H1 (cell line): Measurements from ENCODE around the gene ESCO1. TPM values are rescaled to one million over a fixed set of nuclear protein-coding genes. Genes with fewer than 3 reads are reported as not detected.

Experiments used
- CTCF ChIA-PET: fragments of 300-600 bp; sonication (Branson Sonifier 250); formaldehyde crosslinking; loops from one replicate; lab custom pipeline; 2021; ENCODE audit not compliant: partially characterized antibody; lab: Charles Lee
- POLR2A ChIA-PET: fragments of 300-600 bp; sonication (Branson Sonifier 250); formaldehyde crosslinking; loops from one replicate; lab custom pipeline; 2021; ENCODE audit warnings: inconsistent platforms; ENCODE audit not compliant: partially characterized antibody; lab: Charles Lee
- DNase-seq, 2 experiments: peaks; one replicate each; pipeline versions ENCODE4 v3.0.0 to v3.0.0-alpha.2; 2010 to 2022; ENCODE audit warnings: low spot score in 2 of 2, low read depth in 1 of 2, mixed read lengths in 1 of 2
- FAIRE-seq: peaks from 2 replicates; lab custom pipeline; 2011; peaks lifted over from hg19 to GRCh38; lab: Jason Lieb, UNC
- H2AFZ ChIP-seq: 2 replicates; pipeline ENCODE4 v1.8.1; 2012; ENCODE audit warnings: low read length, inconsistent platforms
- H2AK5ac ChIP-seq: 2 replicates; pipeline ENCODE4 v1.6.1; 2013; ENCODE audit warnings: low read depth, low read length
- H2BK120ac ChIP-seq: replicated peaks from 2 replicates; pipeline ENCODE3; 2013; ENCODE audit warnings: low read depth, low read length, inconsistent platforms
- H2BK12ac ChIP-seq: 2 replicates; pipeline ENCODE4 v1.6.1; 2013; ENCODE audit warnings: low read depth, low read length
- H2BK15ac ChIP-seq: 2 replicates; pipeline ENCODE4 v1.6.1; 2013; ENCODE audit warnings: low read length
- H2BK20ac ChIP-seq: 2 replicates; pipeline ENCODE4 v1.6.1; 2013; ENCODE audit warnings: low read length
- H2BK5ac ChIP-seq: 2 replicates; pipeline ENCODE4 v1.6.1; 2013; ENCODE audit warnings: low read depth, low read length
- H3K14ac ChIP-seq: 2 replicates; pipeline ENCODE4 v1.6.1; 2013; ENCODE audit warnings: inconsistent platforms; ENCODE audit not compliant: insufficient read length
- H3K18ac ChIP-seq: 2 replicates; pipeline ENCODE4 v1.6.1; 2013; ENCODE audit warnings: low read length; ENCODE audit errors: extremely low read depth
- H3K23ac ChIP-seq: 2 replicates; pipeline ENCODE4 v1.6.1; 2013; ENCODE audit warnings: inconsistent platforms; ENCODE audit not compliant: insufficient read length
- H3K23me2 ChIP-seq: 2 replicates; pipeline ENCODE4 v1.6.1; 2013; ENCODE audit warnings: low read depth, low read length
- H3K27ac ChIP-seq: 2 replicates; pipeline ENCODE4 v1.6.1; 2011; ENCODE audit warnings: low read depth, low read length, inconsistent platforms
- H3K27me3 ChIP-seq, 4 experiments: replicated peaks in 1 of 4; 1 replicate in 1 of 4; 2 replicates in 3 of 4; pipeline versions ENCODE4 v1.6.1 to v1.8.1; 2011 to 2013; ENCODE audit warnings: low read length in 3 of 4, mild to moderate bottlenecking in 3 of 4, inconsistent platforms in 2 of 4, mixed read lengths in 2 of 4, moderate library complexity in 1 of 4; ENCODE audit not compliant: control insufficient read depth in 3 of 4, insufficient read depth in 3 of 4; ENCODE audit errors: extremely low read depth in 1 of 4
- H3K36me3 ChIP-seq, 4 experiments: 2 replicates each; pipeline versions ENCODE4 v1.6.1 to v1.8.1; 2011 to 2013; ENCODE audit warnings: mild to moderate bottlenecking in 4 of 4, low read length in 3 of 4, moderate library complexity in 2 of 4, control low read depth in 1 of 4, inconsistent platforms in 1 of 4; ENCODE audit not compliant: insufficient read depth in 4 of 4, control insufficient read depth in 2 of 4
- H3K4ac ChIP-seq: replicated peaks from 2 replicates; pipeline ENCODE3; 2013; ENCODE audit warnings: low read length, low read depth, mixed read lengths, inconsistent platforms; ENCODE audit not compliant: insufficient read length
- H3K4me1 ChIP-seq, 4 experiments: replicated peaks in 1 of 4; 1 replicate in 1 of 4; 2 replicates in 3 of 4; pipeline versions ENCODE4 v1.6.1 to v1.8.1; 2011 to 2013; ENCODE audit warnings: low read length in 3 of 4, inconsistent platforms in 2 of 4, mixed read lengths in 1 of 4; ENCODE audit not compliant: insufficient read depth in 4 of 4, control insufficient read depth in 3 of 4
- H3K4me2 ChIP-seq, 2 experiments: 2 replicates each; pipeline versions ENCODE4 v1.6.1 to v1.8.1; 2011 to 2013; ENCODE audit warnings: low read depth in 2 of 2, low read length in 2 of 2, control low read depth in 1 of 2, inconsistent platforms in 1 of 2, mild to moderate bottlenecking in 1 of 2; ENCODE audit not compliant: insufficient read depth in 1 of 2
- H3K4me3 ChIP-seq, 4 experiments: fragments of 200-600, 300-600 bp in 1 of 4; sonication (generic), shearing (Covaris generic), sonication (Bioruptor Twin) in 1 of 4; 2 replicates each; pipeline versions ENCODE4 v1.5.1 to v1.8.1; 2011 to 2016; ENCODE audit warnings: low read length in 4 of 4, low read depth in 3 of 4, control low read depth in 2 of 4, inconsistent platforms in 2 of 4, mild to moderate bottlenecking in 2 of 4, mixed read lengths in 1 of 4, moderate library complexity in 1 of 4; ENCODE audit not compliant: insufficient read depth in 2 of 4; ENCODE audit errors: extremely low read depth in 1 of 4
- H3K56ac ChIP-seq: replicated peaks from 2 replicates; pipeline ENCODE3; 2013; ENCODE audit warnings: low read depth, mild to moderate bottlenecking, mixed read lengths, low read length, inconsistent platforms; ENCODE audit not compliant: insufficient read length
- H3K79me1 ChIP-seq: 2 replicates; pipeline ENCODE4 v1.6.1; 2013; ENCODE audit warnings: low read depth, low read length, control low read depth
- H3K79me2 ChIP-seq, 2 experiments: 2 replicates each; pipeline versions ENCODE4 v1.6.1 to v1.8.1; 2012 to 2013; ENCODE audit warnings: low read length in 2 of 2, mild to moderate bottlenecking in 2 of 2, inconsistent platforms in 1 of 2; ENCODE audit not compliant: insufficient read depth in 2 of 2, control insufficient read depth in 1 of 2
- H3K9ac ChIP-seq, 4 experiments: replicated peaks in 1 of 4; 1 replicate in 1 of 4; 2 replicates in 3 of 4; pipeline versions ENCODE4 v1.6.1 to v1.8.1; 2011 to 2013; ENCODE audit warnings: low read depth in 3 of 4, low read length in 3 of 4, control low read depth in 2 of 4, mild to moderate bottlenecking in 2 of 4, moderate library complexity in 2 of 4, inconsistent platforms in 1 of 4; ENCODE audit errors: extremely low read depth in 1 of 4
- H3K9me3 ChIP-seq, 2 experiments: 2 replicates each; pipeline versions ENCODE4 v1.6.1 to v1.8.1; 2012 to 2013; ENCODE audit warnings: mild to moderate bottlenecking in 2 of 2, moderate library complexity in 2 of 2, control low read depth in 1 of 2, inconsistent platforms in 1 of 2, low read depth in 1 of 2, low read length in 1 of 2, mixed read lengths in 1 of 2; ENCODE audit not compliant: insufficient read depth in 2 of 2
- H4K20me1 ChIP-seq, 2 experiments: replicated peaks in 1 of 2; 2 replicates each; pipeline versions ENCODE3 to v1.8.1; 2011 to 2013; ENCODE audit warnings: inconsistent platforms in 2 of 2, low read length in 2 of 2, mild to moderate bottlenecking in 1 of 2; ENCODE audit not compliant: insufficient read depth in 2 of 2, control insufficient read depth in 1 of 2
- H4K5ac ChIP-seq: 2 replicates; pipeline ENCODE4 v1.6.1; 2013; ENCODE audit warnings: low read length, low read depth, mixed read lengths, inconsistent platforms; ENCODE audit not compliant: insufficient read length
- H4K8ac ChIP-seq: 2 replicates; pipeline ENCODE4 v1.8.0; 2013; ENCODE audit warnings: mild to moderate bottlenecking, moderate library complexity, low read length, inconsistent platforms; ENCODE audit not compliant: insufficient read depth; ENCODE audit errors: extremely low read depth
- H4K91ac ChIP-seq: replicated peaks from 2 replicates; pipeline ENCODE3; 2013; ENCODE audit warnings: low read length, mixed read lengths, inconsistent platforms; ENCODE audit not compliant: insufficient read length
- SIN3A ChIP-seq, 2 experiments: IDR thresholded peaks in 1 of 2; conservative IDR thresholded peaks in 1 of 2; 2 replicates each; pipeline ENCODE4 v1.6.1; 2011 to 2012; ENCODE audit warnings: low read length in 2 of 2, improper control_type of control experiment in 1 of 2, low read depth in 1 of 2, mild to moderate bottlenecking in 1 of 2
- WGBS, 2 experiments: shearing (Covaris generic) in 1 of 2; methylation state at CpG; one replicate each; pipeline versions ENCODE4 v1.1.6 to v1.1.7; 2013 to 2015; ENCODE audit warnings: low lambda C conversion rate in 2 of 2, mixed read lengths in 2 of 2, inconsistent platforms in 1 of 2, low coverage in 1 of 2, missing lambda C conversion rate in 1 of 2; ENCODE audit not compliant: insufficient replicate concordance in 2 of 2, insufficient coverage in 1 of 2, insufficient read length in 1 of 2; ENCODE audit errors: extremely low coverage in 1 of 2, missing lambda C conversion rate in 1 of 2; 5-methylcytosine and 5-hydroxymethylcytosine counted together
- polyA plus RNA-seq, 7 experiments: library from polyadenylated mRNA; depleted of rRNA in 3 of 7; stranded (reverse) in 5 of 7; unstranded in 2 of 7; fragments of >200 nt in 5 of 7; fragments of 200-250 nt in 2 of 7; gene quantifications; 1 replicate in 5 of 7; 2 replicates in 1 of 7; 4 replicates in 1 of 7; pipeline versions ENCODE4 v1.2.1 to v1.2.3, GENCODE V29; 2011 to 2013; ENCODE audit warnings: missing spikeins in 2 of 7, mixed read lengths in 2 of 7
- total RNA-seq: library from RNA; stranded (reverse); fragmentation: NEBNext Ultra II Directional; extraction: Animal tissue kit (Norgen Biotek cat#: 25700); gene quantifications from 2 replicates; pipeline ENCODE4 v1.2.1, GENCODE V29; 2021

Gene ESCO1
- total and polyA plus RNA-seq, 2 of the 8 experiments (the other 6 are each of a cell fraction or from before 2014, with no cell fraction given): 5.8 to 48.3 TPM

DNA sequence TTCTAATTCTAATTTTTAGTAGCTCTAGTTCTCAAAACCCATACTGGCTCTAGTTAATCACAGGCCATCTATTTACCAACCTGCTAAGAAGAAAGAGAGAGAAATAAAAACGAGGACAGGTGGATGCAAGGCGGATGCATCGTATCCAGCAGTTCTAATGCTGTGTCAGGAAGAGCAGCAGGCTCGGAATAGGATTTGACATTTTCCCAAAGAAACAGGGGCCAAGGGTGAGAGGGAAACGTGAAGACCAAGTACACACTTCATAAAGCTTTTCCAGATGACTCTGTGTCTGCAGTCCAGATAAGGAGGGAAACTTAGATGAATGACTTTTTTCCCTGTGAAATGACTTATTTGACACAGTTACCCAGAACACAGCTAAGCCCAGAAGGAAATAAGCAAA is 117.5 kb downstream of the ESCO1 start:
- Histone ChIP-seq H4K91ac (no peak overlapping the region), H3K4me3 (no peak overlapping the region), H3K18ac (no peak overlapping the region), H4K8ac (no peak overlapping the region), H4K5ac (no peak overlapping the region), H3K79me1 (no peaks in the 10 kb centered on the region), H3K27me3 (no peaks in the 10 kb centered on the region), H3K36me3 (no peaks in the 10 kb centered on the region; a peak in 3 of 8 replicates), H3K79me2 (no peaks in the 10 kb centered on the region), H3K4me2 (no peak overlapping the region), H3K23ac (no peak overlapping the region), H3K56ac (no peak overlapping the region), H2BK20ac (no peak overlapping the region), H3K9me3 (no peaks in the 10 kb centered on the region), H4K20me1 (no peaks in the 10 kb centered on the region), H3K23me2 (no peaks in the 10 kb centered on the region), H2BK12ac (no peak overlapping the region), H3K4ac (no peak overlapping the region), H2BK15ac (no peak overlapping the region), H3K4me1 (no peaks in the 10 kb centered on the region; a peak in 2 of 7 replicates), H2AK5ac (no peak overlapping the region), H2BK5ac (no peak overlapping the region), H3K14ac (no peak overlapping the region), H2AFZ (no peak overlapping the region), H3K27ac (no peak overlapping the region), H3K9ac (no peak overlapping the region), H2BK120ac (no peak overlapping the region)
- whole genome bisulfite sequencing, 2 experiments: 86% methylated on average over 5 of the region's 5 CpGs; no CpG with 5 or more reads in 1 of the 2 experiments
- ChIA-PET CTCF (interaction anchor here (0.5 to 3.1 kb wide), 5 partner anchors 9 to 474 kb away, joined by 3 to 14 read pairs (median 8); no protein-coding TSS in a partner anchor), POLR2A (interaction anchor here (0.6 kb wide), 1 partner anchor 236 kb away, joined by 3 read pairs; no protein-coding TSS in a partner anchor)
- DNase-seq (no peak), FAIRE-seq (no peak)
- no peak for TF ChIP-seq SIN3A (conservative IDR thresholded peaks at IDR 0.05 in 1 of 2, IDR thresholded peaks at IDR 0.05 in 1 of 2; ENCODE audit: low read depth in 1 of 2, low read length in 2 of 2)
